ENCODE measurements around the gene GPR150. TPM values are rescaled to one million over a fixed set of nuclear protein-coding genes. Genes with fewer than 3 reads are reported as not detected.
A peak's percentile ranks its signal among the peaks of the same experiment; 100 is the strongest.
"Not testable (repeated sequence)": the region's sequence is repeated elsewhere in the genome, so short reads cannot be mapped to it uniquely, and the experiment has no call there.

GPR150 gene
- total RNA-seq, 2 experiments from 2014 or later, result 0.60 to 0.75 TPM

GRCh38 chr5:95641741-95642220, 21.9 kb downstream of the GPR150 start:
- no peak overlapping the region for H3K4me3 Mint-ChIP-seq
- ChIA-PET CTCF (interaction anchor here (1.5 kb wide), 1 partner anchor 140 kb away, joined by 4 read pairs; no protein-coding TSS in a partner anchor), POLR2A (interaction anchor here (1.2 to 1.7 kb wide), 2 partner anchors 11 to 19 kb away, joined by 3 to 7 read pairs; no protein-coding TSS in a partner anchor)
- Histone ChIP-seq H3K36me3 (ENCODE audit: insufficient read depth, low read length) (no peaks in the 10 kb centered on the region), H3K9me3 (ENCODE audit: control insufficient read depth in 1 of 2, insufficient read depth in 1 of 2, low read length in 2 of 2) (no peaks in the 10 kb centered on the region), H3K27me3 (ENCODE audit: control insufficient read depth in 1 of 2, insufficient read depth in 2 of 2, low read length in 2 of 2) (no peaks in the 10 kb centered on the region), H3K27ac (ENCODE audit: low read depth in 1 of 2, low read length in 2 of 2) (no peak overlapping the region), H3K4me1 (ENCODE audit: insufficient read depth, low read length) (peaks cover 12% of the 10 kb centered on the region), H3K4me3 (ENCODE audit: low read length) (no peak overlapping the region)
- ATAC-seq (ENCODE audit: poor library complexity) (no peak), DNase-seq (no peak)
- intact Hi-C loops (cut with DNase I, micrococcal nuclease), result no loop called here
- no peaks in the 10 kb centered on the region for H3K36me3 Mint-ChIP-seq (ENCODE audit: low read depth)
- no peaks in the 10 kb centered on the region for H3K9me3 Mint-ChIP-seq
- no peak for TF ChIP-seq CTCF (IDR thresholded peaks at IDR 0.05)
- H3K27ac Mint-ChIP-seq, result no peak overlapping the region
- peaks cover 23% of the 10 kb centered on the region for H3K4me1 Mint-ChIP-seq (ENCODE audit: low read depth)
- no peaks in the 10 kb centered on the region for H3K27me3 Mint-ChIP-seq

- H3K27me3 ChIP-seq (ENCODE audit: control insufficient read depth in 1 of 2, insufficient read depth in 2 of 2, low read length in 2 of 2), result no peaks in the 10 kb centered on the region
- Mint-ChIP-seq H3K36me3 (ENCODE audit: low read depth) (no peaks in the 10 kb centered on the region), H3K27me3 (no peaks in the 10 kb centered on the region), H3K9me3 (no peaks in the 10 kb centered on the region), H3K27ac (no peak overlapping the region), H3K4me3 (no peak overlapping the region), H3K4me1 (ENCODE audit: low read depth) (peaks cover 36% of the 10 kb centered on the region)
- H3K36me3 ChIP-seq (ENCODE audit: insufficient read depth, low read length), result no peaks in the 10 kb centered on the region
- H3K4me1 ChIP-seq (ENCODE audit: insufficient read depth, low read length), result peaks cover 18% of the 10 kb centered on the region
- DNase-seq (no peak), ATAC-seq (ENCODE audit: poor library complexity) (no peak)
- ChIA-PET POLR2A (interaction anchor here (2.2 kb wide), 1 partner anchor 22 kb away, joined by 5 read pairs; no protein-coding TSS in a partner anchor), CTCF (interaction anchor here (1.4 to 2.4 kb wide), 2 partner anchors 21 kb away, joined by 9 to 10 read pairs; no protein-coding TSS in a partner anchor)
- no peaks in the 10 kb centered on the region for H3K9me3 ChIP-seq (ENCODE audit: control insufficient read depth in 1 of 2, insufficient read depth in 1 of 2, low read length in 2 of 2)
- no peak overlapping the region for H3K4me3 ChIP-seq (ENCODE audit: low read length)
- TF ChIP-seq CTCF (IDR thresholded peaks at IDR 0.05), result no peak
- no peak overlapping the region for H3K27ac ChIP-seq (ENCODE audit: low read depth in 1 of 2, low read length in 2 of 2)
- intact Hi-C loops (cut with DNase I, micrococcal nuclease), result no loop called here
Measured at GRCh38 chr5:95643152-95643551, 23.3 kb downstream of the GPR150 start.

GRCh38 chr5:95644351-95645042, 24.6 kb downstream of the GPR150 start:
- DNase-seq, result peak in 13 of 14 experiments; percentile 12 to 77 (median 25)
- Histone ChIP-seq H3K4me3 (ENCODE audit: low read length) (no peak overlapping the region), H3K36me3 (ENCODE audit: insufficient read depth, low read length) (no peaks in the 10 kb centered on the region), H3K9me3 (ENCODE audit: control insufficient read depth in 1 of 2, insufficient read depth in 1 of 2, low read length in 2 of 2) (no peaks in the 10 kb centered on the region), H3K27ac (ENCODE audit: low read depth in 1 of 2, low read length in 2 of 2) (peak overlapping the region in 1 of 2 donors; percentile 12), H3K4me1 (ENCODE audit: insufficient read depth, low read length) (peaks cover 18% of the 10 kb centered on the region), H3K27me3 (ENCODE audit: control insufficient read depth in 1 of 2, insufficient read depth in 2 of 2, low read length in 2 of 2) (no peaks in the 10 kb centered on the region)
- Mint-ChIP-seq H3K27ac (peak overlapping the region; percentile 68), H3K4me1 (ENCODE audit: low read depth) (peaks cover 43% of the 10 kb centered on the region), H3K27me3 (no peaks in the 10 kb centered on the region), H3K9me3 (no peaks in the 10 kb centered on the region), H3K36me3 (ENCODE audit: low read depth) (no peaks in the 10 kb centered on the region), H3K4me3 (peak overlapping the region; percentile 65)
- TF ChIP-seq CTCF (IDR thresholded peaks at IDR 0.05), result peak; percentile 74
- ChIA-PET POLR2A (interaction anchor here (0.9 to 2.2 kb wide), 7 partner anchors 13 to 199 kb away, joined by 3 to 5 read pairs (median 4); partner anchors contain the start of genes ARSK, GPR150 and SKIC3), CTCF (interaction anchor here (0.9 to 2.4 kb wide), 6 partner anchors 13 to 202 kb away, joined by 3 to 14 read pairs (median 8); no protein-coding TSS in a partner anchor)
- intact Hi-C loops (cut with DNase I, micrococcal nuclease), result loop anchor here (1.0 to 5.0 kb wide), 9 partner anchors 12 to 693 kb away; partner anchors contain the start of genes ARSK (in 1 of the 2), ELL2 (in 1 of the 2), GLRX (in 1 of the 2) and SKIC3 (in 1 of the 2)
- ATAC-seq (ENCODE audit: poor library complexity), result no peak

- not testable (repeated sequence) for H3K9me3 Mint-ChIP-seq; H3K9me3 ChIP-seq (ENCODE audit: control insufficient read depth in 1 of 2, insufficient read depth in 1 of 2, low read length in 2 of 2); H3K36me3 ChIP-seq (ENCODE audit: insufficient read depth, low read length); DNase-seq; ATAC-seq (ENCODE audit: poor library complexity); H3K36me3 Mint-ChIP-seq (ENCODE audit: low read depth); H3K27me3 Mint-ChIP-seq; H3K27me3 ChIP-seq (ENCODE audit: control insufficient read depth in 1 of 2, insufficient read depth in 2 of 2, low read length in 2 of 2)
- intact Hi-C loops (cut with DNase I, micrococcal nuclease), result loop anchor here (5.0 kb wide), 4 partner anchors 94 to 691 kb away; partner anchors contain the start of genes ELL2 (in 1 of the 2), GLRX (in 1 of the 2) and SKIC3 (in 1 of the 2)
- Mint-ChIP-seq H3K27ac (peak overlapping the region; percentile 68), H3K4me1 (ENCODE audit: low read depth) (peaks cover 51% of the 10 kb centered on the region), H3K4me3 (peak overlapping the region; percentile 88)
- Histone ChIP-seq H3K4me1 (ENCODE audit: insufficient read depth, low read length) (peaks cover 18% of the 10 kb centered on the region), H3K4me3 (ENCODE audit: low read length) (peak overlapping the region; percentile 74), H3K27ac (ENCODE audit: low read depth in 1 of 2, low read length in 2 of 2) (peak overlapping the region; percentile 16 to 71)
- ChIA-PET POLR2A (interaction anchor here (0.6 to 2.8 kb wide), 16 partner anchors 11 to 1016 kb away, joined by 3 to 87 read pairs (median 6); partner anchors contain the start of genes ARSK, CAST, ELL2 and GLRX), CTCF (interaction anchor here (0.9 to 2.1 kb wide), 10 partner anchors 14 to 1222 kb away, joined by 3 to 13 read pairs (median 4); partner anchors contain the start of genes ARSK, GLRX, GPR150 and SKIC3)
Measured at GRCh38 chr5:95646226-95646568, 26.3 kb downstream of the GPR150 start.
